H9 (cell line): ENCODE measurements around the gene EXO1. TPM values are rescaled to one million over a fixed set of nuclear protein-coding genes. Genes with fewer than 3 reads are reported as not detected.

Source experiments
- DNase-seq: peaks from one replicate; pipeline ENCODE4 v3.0.0-alpha.2; 2017
- H2AFZ ChIP-seq: one replicate; pipeline ENCODE4 v1.6.1; 2013; ENCODE audit warnings: mild to moderate bottlenecking, low read length, control low read depth, moderate library complexity
- H2AK5ac ChIP-seq: 2 replicates; pipeline ENCODE4 v1.6.1; 2013; ENCODE audit warnings: low read length, control low read depth, mixed read lengths; ENCODE audit not compliant: insufficient read length
- H2BK120ac ChIP-seq: one replicate; pipeline ENCODE4 v1.6.1; 2013; ENCODE audit warnings: low read depth, mild to moderate bottlenecking, low read length, control low read depth, inconsistent platforms; ENCODE audit not compliant: poor library complexity, severe bottlenecking
- H2BK12ac ChIP-seq: 2 replicates; pipeline ENCODE4 v1.6.1; 2013; ENCODE audit warnings: low read length, control low read depth, mixed read lengths, low read depth; ENCODE audit not compliant: insufficient read length
- H2BK15ac ChIP-seq: 2 replicates; pipeline ENCODE4 v1.6.1; 2013; ENCODE audit warnings: low read depth, low read length, control low read depth
- H2BK20ac ChIP-seq: one replicate; pipeline ENCODE4 v1.6.1; 2013; ENCODE audit warnings: low read depth, mild to moderate bottlenecking, low read length, control low read depth, inconsistent platforms; ENCODE audit not compliant: poor library complexity, severe bottlenecking
- H2BK5ac ChIP-seq: 2 replicates; pipeline ENCODE4 v1.6.1; 2013; ENCODE audit warnings: low read length, control low read depth, mixed read lengths; ENCODE audit not compliant: insufficient read length
- H3K14ac ChIP-seq: 2 replicates; pipeline ENCODE4 v1.6.1; 2013; ENCODE audit warnings: low read length, control low read depth; ENCODE audit not compliant: insufficient read depth
- H3K18ac ChIP-seq: 2 replicates; pipeline ENCODE4 v1.6.1; 2013; ENCODE audit warnings: low read depth, mild to moderate bottlenecking, mixed read lengths, low read length, control low read depth; ENCODE audit not compliant: insufficient read length
- H3K23ac ChIP-seq: 2 replicates; pipeline ENCODE4 v1.6.1; 2013; ENCODE audit warnings: low read length, control low read depth, mixed read lengths, low read depth; ENCODE audit not compliant: insufficient read length
- H3K23me2 ChIP-seq: 2 replicates; pipeline ENCODE4 v1.6.1; 2013; ENCODE audit warnings: low read depth, mild to moderate bottlenecking, mixed read lengths, low read length, control low read depth; ENCODE audit not compliant: insufficient read length, poor library complexity, severe bottlenecking
- H3K27ac ChIP-seq: 2 replicates; pipeline ENCODE4 v1.5.1; 2013; ENCODE audit warnings: low read length, control low read depth, mixed read lengths, low read depth; ENCODE audit not compliant: insufficient read length
- H3K27me3 ChIP-seq: 2 replicates; pipeline ENCODE4 v1.6.1; 2013; ENCODE audit warnings: low read length, control low read depth, inconsistent platforms; ENCODE audit not compliant: insufficient read depth
- H3K4ac ChIP-seq: 2 replicates; pipeline ENCODE4 v1.6.1; 2013; ENCODE audit warnings: low read depth, mild to moderate bottlenecking, control low read depth, inconsistent platforms, low read length, moderate library complexity
- H3K4me1 ChIP-seq: 2 replicates; pipeline ENCODE4 v1.6.1; 2013; ENCODE audit warnings: low read length, control low read depth, inconsistent platforms; ENCODE audit not compliant: insufficient read depth
- H3K4me2 ChIP-seq: 2 replicates; pipeline ENCODE4 v1.6.1; 2013; ENCODE audit warnings: low read length, control low read depth, mixed read lengths; ENCODE audit not compliant: insufficient read length, insufficient read depth
- H3K56ac ChIP-seq: 2 replicates; pipeline ENCODE4 v1.6.1; 2013; ENCODE audit warnings: low read depth, mild to moderate bottlenecking, mixed read lengths, low read length, control low read depth; ENCODE audit not compliant: insufficient read length
- H3K79me1 ChIP-seq: 2 replicates; pipeline ENCODE4 v1.6.1; 2013; ENCODE audit warnings: low read depth, mild to moderate bottlenecking, moderate library complexity, low read length, control low read depth, inconsistent platforms; ENCODE audit not compliant: insufficient read depth, poor library complexity, severe bottlenecking
- H3K79me2 ChIP-seq: 2 replicates; pipeline ENCODE4 v1.6.1; 2013; ENCODE audit warnings: low read length, control low read depth, inconsistent platforms; ENCODE audit not compliant: insufficient read depth
- H3K9ac ChIP-seq: 2 replicates; pipeline ENCODE4 v1.6.1; 2013; ENCODE audit warnings: low read length, control low read depth, mixed read lengths; ENCODE audit not compliant: insufficient read length; ENCODE audit errors: extremely low read depth
- H3K9me3 ChIP-seq: one replicate; pipeline ENCODE4 v1.6.1; 2013; ENCODE audit warnings: low read depth, low read length, inconsistent platforms; ENCODE audit not compliant: control insufficient read depth
- H3T11ph ChIP-seq: one replicate; pipeline ENCODE4 v1.6.1; 2013; ENCODE audit warnings: mild to moderate bottlenecking, low read length, control low read depth, inconsistent platforms
- H4K20me1 ChIP-seq: one replicate; pipeline ENCODE4 v1.6.1; 2013; ENCODE audit not compliant: control insufficient read depth, insufficient read length, insufficient read depth
- H4K5ac ChIP-seq: 2 replicates; pipeline ENCODE4 v1.6.1; 2013; ENCODE audit warnings: low read depth, mild to moderate bottlenecking, mixed read lengths, low read length, control low read depth; ENCODE audit not compliant: insufficient read length
- H4K8ac ChIP-seq: replicated peaks from 2 replicates; pipeline ENCODE4 v1.6.1; 2013; ENCODE audit warnings: low read length, control low read depth, mixed read lengths, low read depth; ENCODE audit not compliant: insufficient read length
- H4K91ac ChIP-seq: 2 replicates; pipeline ENCODE4 v1.6.1; 2013; ENCODE audit warnings: low read depth, mild to moderate bottlenecking, moderate library complexity, mixed read lengths, low read length, control low read depth; ENCODE audit not compliant: insufficient read length
- H3K27ac Mint-ChIP-seq, 3 experiments: 2 replicates in 2 of 3; 3 replicates in 1 of 3; pipeline ENCODE4 v1.8.0; 2020 to 2021; ENCODE audit warnings: mixed read lengths in 3 of 3, mild to moderate bottlenecking in 1 of 3, moderate library complexity in 1 of 3
- H3K27me3 Mint-ChIP-seq: 2 replicates; pipeline ENCODE4 v1.8.0; 2021; ENCODE audit warnings: low read depth, mild to moderate bottlenecking, moderate library complexity, mixed read lengths
- H3K36me3 Mint-ChIP-seq, 3 experiments: 2 replicates in 2 of 3; 3 replicates in 1 of 3; pipeline ENCODE4 v1.8.0; 2020 to 2021; ENCODE audit warnings: low read depth in 3 of 3, mixed read lengths in 3 of 3; ENCODE audit not compliant: insufficient read depth in 1 of 3
- H3K4me1 Mint-ChIP-seq, 2 experiments: 2 replicates each; pipeline ENCODE4 v1.8.0; 2020; ENCODE audit warnings: mixed read lengths in 2 of 2
- H3K4me3 Mint-ChIP-seq, 2 experiments: 2 replicates in 1 of 2; 3 replicates in 1 of 2; pipeline ENCODE4 v1.8.0; 2020 to 2021; ENCODE audit warnings: mild to moderate bottlenecking in 2 of 2, mixed read lengths in 2 of 2, moderate library complexity in 1 of 2
- H3K9me3 Mint-ChIP-seq, 2 experiments: 2 replicates in 1 of 2; 3 replicates in 1 of 2; pipeline ENCODE4 v1.8.0; 2020; ENCODE audit warnings: mild to moderate bottlenecking in 2 of 2, mixed read lengths in 2 of 2, moderate library complexity in 1 of 2
- CTCF ChIP-seq: fragments of 200-600 bp; sonication (generic); conservative IDR thresholded peaks from 3 replicates; pipeline ENCODE4 v1.8.0; 2021; ENCODE audit warnings: antibody characterized with exemption, mild to moderate bottlenecking
- WGBS: extraction: QIAGEN DNeasy Blood & Tissue Kit; methylation state at CpG from one replicate; pipeline ENCODE4 v1.1.7; 2013; ENCODE audit warnings: missing lambda C conversion rate, low lambda C conversion rate, mixed read lengths; ENCODE audit not compliant: insufficient read length; ENCODE audit errors: extremely low coverage; 5-methylcytosine and 5-hydroxymethylcytosine counted together
- total RNA-seq: library from RNA; stranded (reverse); gene quantifications from 2 replicates; pipeline ENCODE4 v1.2.1, GENCODE V29; 2021

EXO1 gene
- total RNA-seq, 1 experiment from 2014 or later: 43.2 TPM

GRCh38 chr1:241828463-241829021, 19.5 kb upstream of the EXO1 start:
- no peak overlapping the region for H3K27ac Mint-ChIP-seq
- no peaks in the 10 kb centered on the region for H3K9me3 Mint-ChIP-seq
- peaks cover 2% of the 10 kb centered on the region; the same call in 1 of the 2 replicates for H3K27me3 Mint-ChIP-seq
- no peak overlapping the region for H3K14ac ChIP-seq
- no peaks in the 10 kb centered on the region for H3K27me3 ChIP-seq
- no peaks in the 10 kb centered on the region for H3K9me3 ChIP-seq
- no peak overlapping the region for H3K27ac ChIP-seq
- H3K4me1 ChIP-seq: no peaks in the 10 kb centered on the region
- H2BK15ac ChIP-seq: no peak overlapping the region
- no peak overlapping the region for H3T11ph ChIP-seq
- H3K4me1 Mint-ChIP-seq: peaks cover 0 to 3% of the 10 kb centered on the region in 2 experiments; a peak in 1 of 4 replicates
- H3K79me1 ChIP-seq: no peaks in the 10 kb centered on the region
- no peak overlapping the region for H3K4me3 Mint-ChIP-seq
- H3K23ac ChIP-seq: no peak overlapping the region
- no peak overlapping the region for H3K56ac ChIP-seq
- H2BK120ac ChIP-seq: no peak overlapping the region
- no peak overlapping the region for H4K91ac ChIP-seq
- H3K36me3 Mint-ChIP-seq: no peaks in the 10 kb centered on the region
- no peak overlapping the region for H2AFZ ChIP-seq
- H3K4me2 ChIP-seq: no peak overlapping the region
- no peak for DNase-seq
- no peak overlapping the region for H2AK5ac ChIP-seq
- no peaks in the 10 kb centered on the region for H3K79me2 ChIP-seq
- no peak for TF ChIP-seq CTCF
- H4K5ac ChIP-seq: no peak overlapping the region
- H2BK12ac ChIP-seq: no peak overlapping the region
- no peak overlapping the region for H2BK5ac ChIP-seq
- H3K23me2 ChIP-seq: no peaks in the 10 kb centered on the region
- H2BK20ac ChIP-seq: no peak overlapping the region
- WGBS: no CpG with 5 or more reads among the region's 3 CpGs
- no peaks in the 10 kb centered on the region for H4K20me1 ChIP-seq
- no peak overlapping the region for H3K18ac ChIP-seq
- no peak overlapping the region for H4K8ac ChIP-seq
- H3K9ac ChIP-seq: no peak overlapping the region
- H3K4ac ChIP-seq: no peak overlapping the region
